HepG2 (cell line): ENCODE results near the gene CDK1. TPM values are rescaled to one million over a fixed set of nuclear protein-coding genes. Genes with fewer than 3 reads are reported as not detected.

Source experiments
- ATAC-seq: fragments of 200-7000 bp; cut with Tn5 transposase; 3 replicates; pipeline ENCODE4 v1.9.1; 2020; ENCODE audit warnings: mild to moderate bottlenecking, moderate library complexity
- BruUV-seq: library from RNA; stranded (reverse); fragments of 400-500 nt; replicated peaks from 2 replicates; lab custom pipeline; 2021; lab: Mats Ljungman, UMichigan
- CTCF ChIA-PET: fragments of 300-600 bp; formaldehyde crosslinking; extraction: SDS; loops from one replicate; lab custom pipeline; 2021; ENCODE audit warnings: low total read pairs, inconsistent platforms, low intra/inter-chr PET ratio; lab: Yijun Ruan, JAX
- POLR2A ChIA-PET: fragments of 350-600 bp; sonication (Branson Sonifier 250); formaldehyde crosslinking; loops from one replicate; lab custom pipeline; 2020; ENCODE audit warnings: antibody characterized with exemption, inconsistent platforms; lab: Yijun Ruan, JAX
- DNase-seq: peaks from one replicate; pipeline ENCODE4 v3.0.0-alpha.2; 2015; ENCODE audit warnings: low spot score
- FAIRE-seq: peaks from 3 replicates; lab custom pipeline; 2011; peaks lifted over from hg19 to GRCh38; lab: Jason Lieb, UNC
- H2AFZ ChIP-seq: one replicate; pipeline ENCODE4 v1.6.1; 2011; ENCODE audit warnings: low read length, inconsistent platforms
- H3K27ac ChIP-seq: fragments of 300-600 bp; 3 replicates; pipeline ENCODE4 v1.8.0; 2011; ENCODE audit warnings: mixed run types, mild to moderate bottlenecking, mixed read lengths, low read length, inconsistent platforms; ENCODE audit not compliant: insufficient read depth; ENCODE audit errors: extremely low read length
- H3K27me3 ChIP-seq, 2 experiments: fragments of 200-600 bp in 1 of 2; 2 replicates in 1 of 2; 3 replicates in 1 of 2; pipeline versions ENCODE4 v1.6.0 to v1.8.0; 2011; ENCODE audit warnings: low read length in 2 of 2, mild to moderate bottlenecking in 2 of 2, moderate library complexity in 2 of 2, inconsistent platforms in 1 of 2; ENCODE audit not compliant: insufficient read depth in 2 of 2, control insufficient read depth in 1 of 2
- H3K36me3 ChIP-seq, 2 experiments: fragments of 200-600 bp in 1 of 2; replicated peaks in 1 of 2; 2 replicates in 1 of 2; 3 replicates in 1 of 2; pipeline versions ENCODE4 v1.5.1 to v1.8.0; 2011; ENCODE audit warnings: low read length in 2 of 2, inconsistent platforms in 1 of 2; ENCODE audit not compliant: insufficient read depth in 2 of 2, control insufficient read depth in 1 of 2
- H3K4me1 ChIP-seq: 2 replicates; pipeline ENCODE4 v1.5.1; 2012; ENCODE audit warnings: low read length, inconsistent platforms; ENCODE audit not compliant: insufficient read depth
- H3K4me2 ChIP-seq: 2 replicates; pipeline ENCODE4 v1.6.0; 2011; ENCODE audit warnings: low read depth, low read length, inconsistent platforms
- H3K4me3 ChIP-seq, 3 experiments: fragments of 200-600 bp in 1 of 3; sonication (generic), shearing (Covaris generic) in 1 of 3; replicated peaks in 1 of 3; 2 replicates each; pipeline ENCODE4 v1.5.1; 2011 to 2016; ENCODE audit warnings: low read length in 3 of 3, inconsistent platforms in 2 of 3, low read depth in 2 of 3, mild to moderate bottlenecking in 2 of 3, control low read depth in 1 of 3, mixed read lengths in 1 of 3; ENCODE audit not compliant: insufficient read depth in 1 of 3
- H3K79me2 ChIP-seq: one replicate; pipeline ENCODE4 v1.6.1; 2011; ENCODE audit warnings: low read length, inconsistent platforms; ENCODE audit not compliant: insufficient read depth
- H3K9ac ChIP-seq: 2 replicates; pipeline ENCODE4 v1.6.0; 2011; ENCODE audit warnings: mild to moderate bottlenecking, low read depth, low read length, inconsistent platforms; ENCODE audit not compliant: insufficient read depth
- H3K9me3 ChIP-seq: 2 replicates; pipeline ENCODE4 v1.5.1; 2012; ENCODE audit warnings: mild to moderate bottlenecking, low read length
- H4K20me1 ChIP-seq: 2 replicates; pipeline ENCODE4 v1.6.0; 2011; ENCODE audit warnings: inconsistent platforms, mild to moderate bottlenecking, low read length, moderate library complexity; ENCODE audit not compliant: insufficient read depth
- ATRX ChIP-seq: sonication (generic); formaldehyde crosslinking; IDR thresholded peaks from 2 replicates; pipeline ENCODE4 v1.4.0; 2020; ENCODE audit warnings: missing genetic modification reagents, borderline replicate concordance
- EP300 ChIP-seq, 3 experiments: sonication (generic) in 1 of 3; formaldehyde crosslinking in 1 of 3; IDR thresholded peaks; 2 replicates each; pipeline versions ENCODE4 v1.5.1 to v1.6.1; 2011 to 2020; ENCODE audit warnings: low read depth in 2 of 3, low read length in 2 of 3, borderline replicate concordance in 1 of 3, improper control_type of control experiment in 1 of 3, mild to moderate bottlenecking in 1 of 3, missing genetic modification reagents in 1 of 3, moderate library complexity in 1 of 3
- FOXK2 ChIP-seq: fragments of 450-650 bp; IDR thresholded peaks from 2 replicates; pipeline ENCODE4 v1.6.1; 2016
- MTA1 ChIP-seq: sonication (generic); formaldehyde crosslinking; IDR thresholded peaks from 2 replicates; pipeline ENCODE4 v1.4.0; 2020; ENCODE audit warnings: missing genetic modification reagents, mild to moderate bottlenecking, borderline replicate concordance
- NR2C2 ChIP-seq: sonication (generic); formaldehyde crosslinking; IDR thresholded peaks from 2 replicates; pipeline ENCODE4 v1.4.0; 2020; ENCODE audit warnings: missing genetic modification reagents, mild to moderate bottlenecking, moderate library complexity, borderline replicate concordance
- SYNCRIP ChIP-seq: fragments of 200-400 bp; formaldehyde crosslinking; IDR thresholded peaks from 2 replicates; pipeline ENCODE4 v1.6.1; 2018; ENCODE audit warnings: mild to moderate bottlenecking, low read depth, low read length; ENCODE audit not compliant: insufficient read depth
- THYN1 ChIP-seq: sonication (generic); formaldehyde crosslinking; IDR thresholded peaks from 2 replicates; pipeline ENCODE4 v1.8.1; 2023; ENCODE audit warnings: low read depth, mild to moderate bottlenecking, moderate library complexity, missing genetic modification reagents, borderline replicate concordance
- ZNF546 ChIP-seq: sonication (generic); formaldehyde crosslinking; conservative IDR thresholded peaks from 2 replicates; pipeline ENCODE4 v1.8.1; 2023; ENCODE audit warnings: mild to moderate bottlenecking, missing genetic modification reagents
- WGBS: methylation state at CpG from one replicate; pipeline ENCODE4 v1.1.6; 2017; ENCODE audit warnings: low lambda C conversion rate; 5-methylcytosine and 5-hydroxymethylcytosine counted together
- in situ Hi-C: cut with HindIII; loops from 2 replicates; pipeline ENCODE4 v1.10.0; 2017; ENCODE audit warnings: low pct_unique_long_range_greater_than_20kb; ENCODE audit not compliant: extremely low pct_ligation_motif_present
- intact Hi-C: fragments of 100-400 bp; cut with micrococcal nuclease; formaldehyde crosslinking; loops from one replicate; pipeline ENCODE4 v1.10.0; 2022; ENCODE audit not compliant: unreplicated experiment
- polyA plus RNA-seq, 8 experiments: library from polyadenylated mRNA; depleted of rRNA in 3 of 8; stranded (reverse) in 7 of 8; unstranded in 1 of 8; fragments of >200 nt; fragmentation: Illumina TruSeq in 4 of 8; extraction: Trizol in 4 of 8; gene quantifications; 2 replicates each; pipeline versions ENCODE4 v1.2.1 to v1.2.3, GENCODE V29; 2011 to 2016; ENCODE audit warnings: low read depth in 4 of 8, missing spikeins in 1 of 8, mixed read lengths in 1 of 8; ENCODE audit not compliant: insufficient read depth in 1 of 8
- total RNA-seq, 5 experiments: library from RNA; depleted of rRNA; stranded (reverse); fragments of >200 nt; fragmentation: Illumina TruSeq; extraction: Trizol; gene quantifications; 2 replicates each; pipeline ENCODE4 v1.2.3, GENCODE V29; 2016; ENCODE audit warnings: low read depth in 1 of 5
- TF ChIP-seq, protein P1 (sequence below): sonication (generic); formaldehyde crosslinking; IDR thresholded peaks from 2 replicates; pipeline ENCODE4 v1.4.0; 2020; ENCODE audit warnings: missing genetic modification reagents
- TF ChIP-seq, protein P2 (sequence below): sonication (generic); formaldehyde crosslinking; IDR thresholded peaks from 2 replicates; pipeline ENCODE4 v1.4.0; 2020; ENCODE audit warnings: missing genetic modification reagents, borderline replicate concordance
- TF ChIP-seq, protein P3 (sequence below): sonication (generic); formaldehyde crosslinking; IDR thresholded peaks from 2 replicates; pipeline ENCODE4 v1.4.0; 2020; ENCODE audit warnings: mild to moderate bottlenecking, missing genetic modification reagents
- TF ChIP-seq, protein P4 (sequence below): sonication (generic); formaldehyde crosslinking; IDR thresholded peaks from 2 replicates; pipeline ENCODE4 v1.4.0; 2020; ENCODE audit warnings: missing genetic modification reagents
- TF ChIP-seq, protein P5 (sequence below), 2 experiments: sonication (generic) in 1 of 2; formaldehyde crosslinking in 1 of 2; IDR thresholded peaks; 2 replicates each; pipeline versions ENCODE4 v1.4.0 to v1.6.1; 2018 to 2020; ENCODE audit warnings: missing genetic modification reagents in 2 of 2, borderline replicate concordance in 1 of 2, low read depth in 1 of 2, mild to moderate bottlenecking in 1 of 2, missing biosample characterization in 1 of 2

The CDK1 gene
- total and polyA plus RNA-seq, 2 of the 13 experiments (the other 11 are each of a cell fraction or from before 2014, with no cell fraction given): 42.6 to 132 TPM

DNA sequence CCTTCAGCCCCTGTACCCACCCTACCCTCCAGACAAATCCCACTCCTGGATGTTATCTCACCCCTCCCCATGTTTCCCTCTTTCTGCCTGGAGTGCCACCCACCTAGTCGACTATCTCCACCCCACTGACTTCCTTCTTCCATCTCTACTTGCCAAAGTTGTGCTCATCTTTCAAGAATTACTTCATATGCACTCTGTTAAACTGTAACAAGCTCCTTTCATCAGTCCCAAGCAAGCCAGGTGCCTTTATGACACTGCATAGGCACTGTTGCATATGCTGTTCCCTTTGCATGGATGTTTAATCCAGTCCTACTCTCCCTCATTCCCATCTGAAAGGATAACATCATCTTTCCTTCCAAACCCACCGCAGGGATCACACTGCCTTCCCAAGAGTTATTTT, 8.9 kb upstream of the CDK1 start (continued):
- TF ChIP-seq, protein P1, sequence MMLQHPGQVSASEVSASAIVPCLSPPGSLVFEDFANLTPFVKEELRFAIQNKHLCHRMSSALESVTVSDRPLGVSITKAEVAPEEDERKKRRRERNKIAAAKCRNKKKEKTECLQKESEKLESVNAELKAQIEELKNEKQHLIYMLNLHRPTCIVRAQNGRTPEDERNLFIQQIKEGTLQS (CRISPR knock-in tag): no peak
- TF ChIP-seq THYN1 (CRISPR knock-in tag) (no peak), ZNF546 (CRISPR knock-in tag) (no peak), ATRX (CRISPR knock-in tag) (no peak), SYNCRIP (no peak), FOXK2 (no peak), EP300 (IDR thresholded peaks at IDR 0.05; ENCODE audit: low read depth in 2 of 2, low read length in 2 of 2) (no peak), EP300 (CRISPR knock-in tag; IDR thresholded peaks at IDR 0.05; ENCODE audit: borderline replicate concordance) (no peak)
- TF ChIP-seq, protein P2, sequence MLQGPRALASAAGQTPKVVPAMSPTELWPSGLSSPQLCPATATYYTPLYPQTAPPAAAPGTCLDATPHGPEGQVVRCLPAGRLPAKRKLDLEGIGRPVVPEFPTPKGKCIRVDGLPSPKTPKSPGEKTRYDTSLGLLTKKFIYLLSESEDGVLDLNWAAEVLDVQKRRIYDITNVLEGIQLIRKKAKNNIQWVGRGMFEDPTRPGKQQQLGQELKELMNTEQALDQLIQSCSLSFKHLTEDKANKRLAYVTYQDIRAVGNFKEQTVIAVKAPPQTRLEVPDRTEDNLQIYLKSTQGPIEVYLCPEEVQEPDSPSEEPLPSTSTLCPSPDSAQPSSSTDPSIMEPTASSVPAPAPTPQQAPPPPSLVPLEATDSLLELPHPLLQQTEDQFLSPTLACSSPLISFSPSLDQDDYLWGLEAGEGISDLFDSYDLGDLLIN (CRISPR knock-in tag): no peak
- TF ChIP-seq, all 625 proteins: peak for 0

DNA sequence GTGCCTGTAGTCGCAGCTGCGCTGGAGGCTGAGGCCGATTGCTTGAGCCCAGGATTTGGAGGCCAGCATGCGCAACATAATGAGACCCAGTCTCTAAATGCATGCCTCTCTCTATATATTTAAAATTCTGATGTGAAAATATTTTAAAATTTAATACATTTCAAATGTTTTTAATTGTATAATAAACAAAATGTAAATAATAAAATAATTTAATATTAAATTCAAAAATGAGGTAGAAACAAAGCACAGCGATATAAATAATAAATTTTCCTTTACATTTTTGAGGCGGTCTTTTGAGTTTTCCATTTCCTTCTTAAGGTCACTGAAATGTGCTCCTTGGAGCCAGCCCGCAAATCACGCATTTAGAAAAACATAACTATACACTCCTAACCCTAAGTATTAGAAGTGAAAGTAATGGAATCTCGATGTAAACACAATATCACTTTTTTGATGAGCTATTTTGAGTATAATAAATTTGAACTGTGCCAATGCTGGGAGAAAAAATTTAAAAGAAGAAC, 523 bp upstream of the CDK1 start:
- peak overlapping the region; percentile 66 for H3K4me2 ChIP-seq
- BruUV-seq: no TSS peak

More for the DNA sequence above, 523 bp upstream of the CDK1 start:
- ChIA-PET POLR2A (no interaction called here), CTCF (no interaction called here)
- TF ChIP-seq, protein P3, sequence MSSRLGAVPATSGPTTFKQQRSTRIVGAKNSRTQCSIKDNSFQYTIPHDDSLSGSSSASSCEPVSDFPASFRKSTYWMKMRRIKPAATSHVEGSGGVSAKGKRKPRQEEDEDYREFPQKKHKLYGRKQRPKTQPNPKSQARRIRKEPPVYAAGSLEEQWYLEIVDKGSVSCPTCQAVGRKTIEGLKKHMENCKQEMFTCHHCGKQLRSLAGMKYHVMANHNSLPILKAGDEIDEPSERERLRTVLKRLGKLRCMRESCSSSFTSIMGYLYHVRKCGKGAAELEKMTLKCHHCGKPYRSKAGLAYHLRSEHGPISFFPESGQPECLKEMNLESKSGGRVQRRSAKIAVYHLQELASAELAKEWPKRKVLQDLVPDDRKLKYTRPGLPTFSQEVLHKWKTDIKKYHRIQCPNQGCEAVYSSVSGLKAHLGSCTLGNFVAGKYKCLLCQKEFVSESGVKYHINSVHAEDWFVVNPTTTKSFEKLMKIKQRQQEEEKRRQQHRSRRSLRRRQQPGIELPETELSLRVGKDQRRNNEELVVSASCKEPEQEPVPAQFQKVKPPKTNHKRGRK (CRISPR knock-in tag): no peak
- TF ChIP-seq, protein P4, sequence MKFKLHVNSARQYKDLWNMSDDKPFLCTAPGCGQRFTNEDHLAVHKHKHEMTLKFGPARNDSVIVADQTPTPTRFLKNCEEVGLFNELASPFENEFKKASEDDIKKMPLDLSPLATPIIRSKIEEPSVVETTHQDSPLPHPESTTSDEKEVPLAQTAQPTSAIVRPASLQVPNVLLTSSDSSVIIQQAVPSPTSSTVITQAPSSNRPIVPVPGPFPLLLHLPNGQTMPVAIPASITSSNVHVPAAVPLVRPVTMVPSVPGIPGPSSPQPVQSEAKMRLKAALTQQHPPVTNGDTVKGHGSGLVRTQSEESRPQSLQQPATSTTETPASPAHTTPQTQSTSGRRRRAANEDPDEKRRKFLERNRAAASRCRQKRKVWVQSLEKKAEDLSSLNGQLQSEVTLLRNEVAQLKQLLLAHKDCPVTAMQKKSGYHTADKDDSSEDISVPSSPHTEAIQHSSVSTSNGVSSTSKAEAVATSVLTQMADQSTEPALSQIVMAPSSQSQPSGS (CRISPR knock-in tag): no peak
- TF ChIP-seq NR2C2 (CRISPR knock-in tag): 0 out of 2 replicates have a peak, but pooled peaks have one; percentile 13
- TF ChIP-seq, protein P5, sequence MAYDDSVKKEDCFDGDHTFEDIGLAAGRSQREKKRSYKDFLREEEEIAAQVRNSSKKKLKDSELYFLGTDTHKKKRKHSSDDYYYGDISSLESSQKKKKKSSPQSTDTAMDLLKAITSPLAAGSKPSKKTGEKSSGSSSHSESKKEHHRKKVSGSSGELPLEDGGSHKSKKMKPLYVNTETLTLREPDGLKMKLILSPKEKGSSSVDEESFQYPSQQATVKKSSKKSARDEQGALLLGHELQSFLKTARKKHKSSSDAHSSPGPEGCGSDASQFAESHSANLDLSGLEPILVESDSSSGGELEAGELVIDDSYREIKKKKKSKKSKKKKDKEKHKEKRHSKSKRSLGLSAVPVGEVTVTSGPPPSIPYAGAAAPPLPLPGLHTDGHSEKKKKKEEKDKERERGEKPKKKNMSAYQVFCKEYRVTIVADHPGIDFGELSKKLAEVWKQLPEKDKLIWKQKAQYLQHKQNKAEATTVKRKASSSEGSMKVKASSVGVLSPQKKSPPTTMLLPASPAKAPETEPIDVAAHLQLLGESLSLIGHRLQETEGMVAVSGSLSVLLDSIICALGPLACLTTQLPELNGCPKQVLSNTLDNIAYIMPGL (CRISPR knock-in tag; IDR thresholded peaks at IDR 0.05; ENCODE audit: borderline replicate concordance in 1 of 2, low read depth in 1 of 2): no peak
- no peak for TF ChIP-seq MTA1
- peak overlapping the region; percentile 18 to 85 (median 67); a peak in 4 of 6 replicates for H3K4me3 ChIP-seq
- H2AFZ ChIP-seq: peak overlapping the region; percentile 94
- no peaks in the 10 kb centered on the region for H3K27me3 ChIP-seq
- no peaks in the 10 kb centered on the region; a peak in 1 of 5 replicates for H3K36me3 ChIP-seq
- peaks cover 18% of the 10 kb centered on the region for H3K4me1 ChIP-seq
- peaks cover 45% of the 10 kb centered on the region for H3K79me2 ChIP-seq
- FAIRE-seq: no peak
- H3K27ac ChIP-seq: no peak overlapping the region
- no peak; the same call in 2 of the 3 replicates for ATAC-seq
- peak overlapping the region; percentile 47; the same call in 1 of the 2 replicates for H3K9ac ChIP-seq
- in situ Hi-C loops (no loop called here), intact Hi-C loops (no loop called here)
- no peak for DNase-seq
- WGBS: 42% methylated on average over 9 of the region's 9 CpGs
- no peaks in the 10 kb centered on the region for H3K9me3 ChIP-seq
- H4K20me1 ChIP-seq: no peaks in the 10 kb centered on the region; the same call in none of the 2 replicates
